Adipose tissue (tissue), 3 donors: ENCODE results near the gene CAPN8. TPM values are rescaled to one million over a fixed set of nuclear protein-coding genes. Genes with fewer than 3 reads are reported as not detected.
A peak's percentile ranks its signal among the peaks of the same experiment; 100 is the strongest.

ENCODE experiments used
- H3K27ac ChIP-seq: one replicate; pipeline ENCODE4 v1.5.1; 2013; ENCODE audit warnings: low read depth, low read length
- WGBS, 3 donors: extraction: QIAGEN DNeasy Blood & Tissue Kit; methylation state at CpG; one replicate each; pipeline ENCODE4 v1.1.7; 2013; 5-methylcytosine and 5-hydroxymethylcytosine counted together
- polyA plus RNA-seq, 3 donors: library from polyadenylated mRNA; stranded (reverse); fragments of 200-250 nt; gene quantifications; one replicate each; pipeline ENCODE4 v1.2.3, GENCODE V29; 2013
- donor health status: healthy with polysubstance abuse.
- donor health status: Bipolar disorder and iron deficiency.
- donor health status: healthy.

CAPN8 gene
- 10 to 100 TPM in 1 of 3 donors, 1 to 10 TPM in 1, under 1 TPM in 1; 0.36 to 22.6 (median 1.0) TPM for polyA plus RNA-seq

- WGBS, 3 donors: 63 to 74% (median 67%) methylated on average over 6 of the region's 6 CpGs
- H3K27ac ChIP-seq: no peak within 1 kb of the TSS
These were observed at the start of gene CAPN8 for GRCh38 chr1:223665592-223666312. Gene CAPN8, minus strand, starts transcription at chr1:223665701. Its CDS starts 55 bp downstream, at chr1:223665646.

GRCh38 chr1:223714849-223715603 lies 49.5 kb upstream of the CAPN8 start:
- WGBS, 3 donors: 58 to 83% (median 59%) methylated on average over 9 of the region's 9 CpGs
- H3K27ac ChIP-seq: no peak overlapping the region

GRCh38 chr1:223714421-223714724 lies 48.9 kb upstream of the CAPN8 start:
- H3K27ac ChIP-seq: no peak overlapping the region
- WGBS, 3 donors: 71 to 80% (median 73%) methylated on average over 2 of the region's 2 CpGs

GRCh38 chr1:223713546-223714420 lies 48.3 kb upstream of the CAPN8 start:
- H3K27ac ChIP-seq: no peak overlapping the region
- 35 to 65% (median 42%) methylated on average over 7 of the region's 7 CpGs for WGBS, 3 donors

GRCh38 chr1:223712850-223713474 lies 47.5 kb upstream of the CAPN8 start:
- H3K27ac ChIP-seq: peak overlapping the region; percentile 84
- 2 to 4% (median 4%) methylated on average over 32 to 40 of the region's 40 CpGs for WGBS, 3 donors

- H3K27ac ChIP-seq: peak within 1 kb of the TSS; percentile 84
- WGBS, 3 donors: 0 to 1% (median 0%) methylated on average over 60 to 74 of the region's 74 CpGs
These were observed 46.8 kb upstream of the CAPN8 start, which contains the start of gene CAPN2 for GRCh38 chr1:223712194-223712849. Gene CAPN2, plus strand, starts transcription at chr1:223712539. Its CDS starts 102 bp downstream, at chr1:223712641.

- WGBS, 3 donors: 59 to 70% (median 65%) methylated on average over 15 of the region's 15 CpGs
- H3K27ac ChIP-seq: peak overlapping the region; percentile 2
These were observed 46.3 kb upstream of the CAPN8 start for GRCh38 chr1:223711747-223712193.

- whole genome bisulfite sequencing, 3 donors: 61 to 85% (median 75%) methylated on average over 1 of the region's 1 CpG
- H3K27ac ChIP-seq: no peak overlapping the region
These were observed 45.7 kb upstream of the CAPN8 start for GRCh38 chr1:223711173-223711572.

- 72 to 93% (median 85%) methylated on average over 12 of the region's 12 CpGs for WGBS, 3 donors
- no peak overlapping the region for H3K27ac ChIP-seq
These were observed 45.0 kb upstream of the CAPN8 start for GRCh38 chr1:223710179-223711133.

GRCh38 chr1:223709598-223709997 lies 44.1 kb upstream of the CAPN8 start:
- H3K27ac ChIP-seq: no peak overlapping the region
- WGBS, 3 donors: 55 to 80% (median 62%) methylated on average over 3 of the region's 3 CpGs

GRCh38 chr1:223708651-223709268 lies 43.3 kb upstream of the CAPN8 start:
- 73 to 88% (median 79%) methylated on average over 3 of the region's 3 CpGs for WGBS, 3 donors
- no peak overlapping the region for H3K27ac ChIP-seq

GRCh38 chr1:223708001-223708359 lies 42.5 kb upstream of the CAPN8 start:
- 51 to 70% (median 65%) methylated on average over 5 of the region's 5 CpGs for whole genome bisulfite sequencing, 3 donors
- no peak overlapping the region for H3K27ac ChIP-seq

GRCh38 chr1:223707256-223708000 lies 41.9 kb upstream of the CAPN8 start:
- WGBS, 3 donors: 47 to 56% (median 51%) methylated on average over 6 of the region's 6 CpGs
- no peak overlapping the region for H3K27ac ChIP-seq

- 57 to 64% (median 62%) methylated on average over 12 of the region's 12 CpGs for WGBS, 3 donors
These were observed 40.8 kb upstream of the CAPN8 start for GRCh38 chr1:223706077-223706973.

More at GRCh38 chr1:223706077-223706973, 40.8 kb upstream of the CAPN8 start:
- peak overlapping the region; percentile 36 for H3K27ac ChIP-seq
